MCF 10A (cell line): Measurements from ENCODE around the gene STPG1. TPM values are rescaled to one million over a fixed set of nuclear protein-coding genes. Genes with fewer than 3 reads are reported as not detected.
A peak's percentile ranks its signal among the peaks of the same experiment; 100 is the strongest.

Source experiments
- BruUV-seq: library from RNA; stranded (reverse); fragments of 400-500 nt; replicated peaks from 2 replicates; lab custom pipeline; 2021; lab: Mats Ljungman, UMichigan
- CTCF ChIA-PET: fragments of 300-600 bp; sonication (Branson Sonifier 250); formaldehyde crosslinking; extraction: SDS; loops from one replicate; lab custom pipeline; 2021; ENCODE audit warnings: antibody characterized with exemption, inconsistent platforms; lab: Yijun Ruan, JAX
- POLR2A ChIA-PET: fragments of 300-600, 350-650 bp; sonication (Branson Sonifier 250); formaldehyde crosslinking; extraction: SDS; loops from one replicate; lab custom pipeline; 2020; ENCODE audit warnings: antibody characterized with exemption, inconsistent platforms; lab: Yijun Ruan, JAX
- DNase-seq: peaks from one replicate; pipeline ENCODE4 v3.0.0-alpha.2; 2018; ENCODE audit not compliant: unreplicated experiment
- H3K27ac Mint-ChIP-seq: one replicate; pipeline ENCODE4 v1.8.0; 2022; ENCODE audit warnings: mild to moderate bottlenecking, low read depth, mixed read lengths; ENCODE audit not compliant: unreplicated experiment
- H3K27me3 Mint-ChIP-seq: one replicate; pipeline ENCODE4 v1.8.0; 2022; ENCODE audit warnings: mixed read lengths; ENCODE audit not compliant: insufficient read depth, unreplicated experiment
- H3K36me3 Mint-ChIP-seq: one replicate; pipeline ENCODE4 v1.8.0; 2022; ENCODE audit warnings: mild to moderate bottlenecking, moderate library complexity, mixed read lengths; ENCODE audit not compliant: insufficient read depth, unreplicated experiment
- H3K4me1 Mint-ChIP-seq: one replicate; pipeline ENCODE4 v1.8.0; 2022; ENCODE audit warnings: mixed read lengths; ENCODE audit not compliant: insufficient read depth, unreplicated experiment
- H3K4me3 Mint-ChIP-seq: one replicate; pipeline ENCODE4 v1.8.0; 2022; ENCODE audit warnings: mild to moderate bottlenecking, moderate library complexity, mixed read lengths; ENCODE audit not compliant: unreplicated experiment
- H3K9me3 Mint-ChIP-seq: one replicate; pipeline ENCODE4 v1.8.0; 2022; ENCODE audit warnings: mixed read lengths; ENCODE audit not compliant: unreplicated experiment
- intact Hi-C: fragments of 100-400 bp; cut with micrococcal nuclease; formaldehyde crosslinking; loops from 2 replicates; pipeline ENCODE4 v1.14.1; 2022
- total RNA-seq: library from RNA; stranded (reverse); gene quantifications from 2 replicates; pipeline ENCODE4 v1.2.3, GENCODE V29; 2022
- TF ChIP-seq, protein P1 (sequence below): fragments of 200-600 bp; IDR thresholded peaks from one replicate; pipeline ENCODE4 v1.8.0; 2022; ENCODE audit warnings: antibody characterized with exemption, mild to moderate bottlenecking; ENCODE audit not compliant: unreplicated experiment

The STPG1 gene
- total RNA-seq, 1 experiment from 2014 or later = 19.7 TPM

DNA sequence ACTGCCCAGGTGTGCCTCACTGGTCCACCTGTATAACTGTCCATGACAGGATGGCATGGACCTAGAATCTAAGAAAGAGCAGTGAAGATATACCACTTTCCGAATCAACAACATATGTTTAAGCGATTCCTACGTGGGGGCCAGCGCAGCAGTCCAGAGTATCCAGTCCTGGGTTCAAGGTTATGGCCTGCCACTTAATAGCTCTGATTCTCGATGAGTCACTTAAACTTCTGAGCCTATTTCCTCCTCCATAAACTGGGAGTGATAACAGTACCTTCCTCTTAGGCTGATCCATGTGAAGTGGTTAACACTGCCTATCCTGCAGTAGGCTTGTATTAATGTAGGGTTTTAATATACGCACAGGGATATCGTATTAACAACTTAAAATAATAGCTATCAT, 2.8 kb downstream of the STPG1 start:
- TF ChIP-seq, protein P1, sequence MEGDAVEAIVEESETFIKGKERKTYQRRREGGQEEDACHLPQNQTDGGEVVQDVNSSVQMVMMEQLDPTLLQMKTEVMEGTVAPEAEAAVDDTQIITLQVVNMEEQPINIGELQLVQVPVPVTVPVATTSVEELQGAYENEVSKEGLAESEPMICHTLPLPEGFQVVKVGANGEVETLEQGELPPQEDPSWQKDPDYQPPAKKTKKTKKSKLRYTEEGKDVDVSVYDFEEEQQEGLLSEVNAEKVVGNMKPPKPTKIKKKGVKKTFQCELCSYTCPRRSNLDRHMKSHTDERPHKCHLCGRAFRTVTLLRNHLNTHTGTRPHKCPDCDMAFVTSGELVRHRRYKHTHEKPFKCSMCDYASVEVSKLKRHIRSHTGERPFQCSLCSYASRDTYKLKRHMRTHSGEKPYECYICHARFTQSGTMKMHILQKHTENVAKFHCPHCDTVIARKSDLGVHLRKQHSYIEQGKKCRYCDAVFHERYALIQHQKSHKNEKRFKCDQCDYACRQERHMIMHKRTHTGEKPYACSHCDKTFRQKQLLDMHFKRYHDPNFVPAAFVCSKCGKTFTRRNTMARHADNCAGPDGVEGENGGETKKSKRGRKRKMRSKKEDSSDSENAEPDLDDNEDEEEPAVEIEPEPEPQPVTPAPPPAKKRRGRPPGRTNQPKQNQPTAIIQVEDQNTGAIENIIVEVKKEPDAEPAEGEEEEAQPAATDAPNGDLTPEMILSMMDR = no peak
- intact Hi-C loops = no loop called here
- DNase-seq = no peak
- Mint-ChIP-seq H3K4me1 (peaks cover 20% of the 10 kb centered on the region), H3K9me3 (no peaks in the 10 kb centered on the region), H3K36me3 (peaks cover 10% of the 10 kb centered on the region), H3K4me3 (no peak overlapping the region), H3K27ac (peak overlapping the region; percentile 49), H3K27me3 (no peaks in the 10 kb centered on the region)
- no TSS peak for BruUV-seq
- ChIA-PET POLR2A (interaction anchor here (0.9 to 7.3 kb wide), 7 partner anchors 8 to 232 kb away, joined by 3 to 86 read pairs (median 8); partner anchors contain the start of gene SRRM1), CTCF (interaction anchor here (0.9 to 5.2 kb wide), 4 partner anchors 8 to 212 kb away, joined by 3 to 57 read pairs (median 6); no protein-coding TSS in a partner anchor)

DNA sequence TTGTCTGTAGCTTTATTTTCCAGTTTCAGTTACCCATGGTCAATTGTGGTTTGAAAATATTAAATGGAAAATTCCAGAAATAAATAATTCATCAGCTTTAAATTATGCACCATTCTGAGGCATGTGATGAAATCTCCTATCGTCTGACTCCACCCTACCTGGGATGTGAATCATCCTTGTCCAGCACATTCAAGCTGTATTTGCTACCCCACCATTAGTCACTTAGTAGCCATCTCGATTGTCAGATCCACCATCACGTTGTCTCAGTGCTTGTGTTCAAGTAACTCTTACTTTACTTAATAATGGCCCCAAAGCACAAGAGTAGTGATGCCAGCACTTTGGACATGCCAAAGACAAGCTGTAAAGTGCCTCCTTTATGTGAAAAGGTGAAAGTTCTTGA, 4.0 kb downstream of the STPG1 start:
- peak overlapping the region; percentile 83 for H3K27ac Mint-ChIP-seq
- POLR2A ChIA-PET = interaction anchor here (0.6 to 7.3 kb wide), 18 partner anchors 9 to 293 kb away, joined by 3 to 86 read pairs (median 4); partner anchors contain the start of genes RCAN3 and SRRM1
- TF ChIP-seq, protein P1 = no peak

DNA sequence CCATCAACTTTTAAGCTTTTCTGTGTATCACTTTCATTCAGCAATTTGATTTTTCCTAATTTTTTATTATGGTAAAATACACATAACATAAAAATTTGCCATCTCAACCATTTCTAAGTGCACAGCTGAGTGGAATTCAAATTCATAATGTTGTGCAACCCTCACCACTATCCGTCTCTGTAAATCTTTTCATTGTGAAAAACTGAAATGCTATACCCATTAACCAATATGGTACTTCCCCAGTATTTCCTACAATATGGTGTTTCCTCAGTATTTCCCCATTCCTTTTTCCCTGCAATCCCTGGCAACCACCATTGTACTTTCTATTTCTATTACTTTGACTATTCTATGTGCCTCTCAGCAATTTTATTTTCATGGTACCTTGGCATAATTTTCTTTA, 6.8 kb downstream of the STPG1 start:
- Mint-ChIP-seq H3K27me3 (no peaks in the 10 kb centered on the region), H3K27ac (no peak overlapping the region), H3K36me3 (peaks cover 10% of the 10 kb centered on the region), H3K9me3 (no peaks in the 10 kb centered on the region), H3K4me3 (no peak overlapping the region), H3K4me1 (peaks cover 11% of the 10 kb centered on the region)
- intact Hi-C loops = no loop called here
- ChIA-PET CTCF (interaction anchor here (1.7 kb wide), 1 partner anchor 15 kb away, joined by 6 read pairs; no protein-coding TSS in a partner anchor), POLR2A (interaction anchor here (0.6 to 1.2 kb wide), 4 partner anchors 8 to 174 kb away, joined by 3 to 4 read pairs (median 4); no protein-coding TSS in a partner anchor)
- no TSS peak for BruUV-seq
- DNase-seq = no peak
- TF ChIP-seq, protein P1 = no peak

More for the DNA sequence above, 4.0 kb downstream of the STPG1 start:
- Mint-ChIP-seq H3K27me3 (no peaks in the 10 kb centered on the region), H3K4me3 (no peak overlapping the region), H3K36me3 (peaks cover 10% of the 10 kb centered on the region), H3K4me1 (peaks cover 20% of the 10 kb centered on the region), H3K9me3 (no peaks in the 10 kb centered on the region)
- no TSS peak for BruUV-seq
- intact Hi-C loops = no loop called here
- peak; percentile 84 for DNase-seq
- CTCF ChIA-PET = interaction anchor here (0.8 to 5.2 kb wide), 7 partner anchors 10 to 448 kb away, joined by 3 to 57 read pairs (median 5); no protein-coding TSS in a partner anchor

DNA sequence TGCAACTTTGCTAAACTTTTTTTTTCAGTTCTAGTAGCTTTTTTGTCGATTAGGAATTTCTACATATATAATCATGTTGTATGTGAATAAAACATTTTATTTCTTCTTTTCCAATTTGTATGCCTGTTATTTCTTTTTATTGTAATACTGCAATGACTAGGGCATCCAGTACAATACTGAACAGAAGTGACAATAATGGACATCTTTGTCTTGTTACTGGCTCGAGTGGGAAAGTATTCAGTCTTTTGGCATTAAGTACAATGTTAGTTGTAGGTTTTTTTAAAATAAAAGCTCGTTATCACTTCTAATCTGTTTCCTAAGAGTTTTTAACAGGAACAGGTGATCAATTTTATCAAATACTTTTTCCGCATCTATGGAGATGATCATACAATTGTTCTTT, 9.8 kb downstream of the STPG1 start:
- H3K9me3 Mint-ChIP-seq = no peaks in the 10 kb centered on the region
- intact Hi-C loops = no loop called here
- TF ChIP-seq, protein P1 = no peak
- no peak overlapping the region for H3K27ac Mint-ChIP-seq
- BruUV-seq = no TSS peak
- POLR2A ChIA-PET = interaction anchor here (0.6 to 3.0 kb wide), 6 partner anchors 8 to 204 kb away, joined by 3 to 27 read pairs (median 6); partner anchors contain the start of genes NIPAL3 and STPG1
- DNase-seq = no peak
- CTCF ChIA-PET = interaction anchor here (0.6 to 1.6 kb wide), 5 partner anchors 10 to 1975 kb away, joined by 3 to 8 read pairs (median 3); no protein-coding TSS in a partner anchor
- no peaks in the 10 kb centered on the region for H3K27me3 Mint-ChIP-seq
- no peak overlapping the region for H3K4me3 Mint-ChIP-seq
- no peaks in the 10 kb centered on the region for H3K4me1 Mint-ChIP-seq
- H3K36me3 Mint-ChIP-seq = peaks cover 6% of the 10 kb centered on the region
